Measurements from ENCODE around the gene ALK.

Gene ALK

GRCh38 chr2:29733965-29734364, 187.4 kb downstream of the ALK start:
- H3K4me3 ChIP-seq (ENCODE audit: low read depth, low read length) = no peak overlapping the region
- DNase-seq (ENCODE audit: low read depth) = no peak

DNA sequence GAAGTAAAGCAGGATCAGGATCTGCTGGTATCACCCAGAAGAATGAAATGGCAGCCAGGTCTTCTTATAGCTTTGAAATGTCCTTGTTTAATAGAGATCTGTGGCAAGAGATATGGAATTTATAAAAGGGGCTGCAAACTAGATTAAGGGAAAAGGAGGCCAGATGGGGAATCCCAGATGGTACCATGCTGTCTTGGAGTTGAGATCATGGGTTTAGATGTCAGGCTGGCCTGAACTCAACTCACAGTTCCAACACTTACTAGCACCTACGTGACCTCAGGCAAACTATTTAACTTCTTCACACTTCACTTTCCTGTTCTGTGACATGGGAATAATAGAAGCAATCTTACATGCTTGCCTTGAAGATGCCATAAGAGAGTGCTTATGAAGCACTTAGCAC, 188.2 kb downstream of the ALK start:
- H3K4me3 ChIP-seq (ENCODE audit: low read depth, low read length) = no peak overlapping the region
- no peak for DNase-seq (ENCODE audit: low read depth)

- no peak overlapping the region for H3K4me3 ChIP-seq (ENCODE audit: low read depth, low read length)
- DNase-seq (ENCODE audit: low read depth) = no peak
These were observed 189.4 kb downstream of the ALK start for GRCh38 chr2:29731948-29732347.

DNA sequence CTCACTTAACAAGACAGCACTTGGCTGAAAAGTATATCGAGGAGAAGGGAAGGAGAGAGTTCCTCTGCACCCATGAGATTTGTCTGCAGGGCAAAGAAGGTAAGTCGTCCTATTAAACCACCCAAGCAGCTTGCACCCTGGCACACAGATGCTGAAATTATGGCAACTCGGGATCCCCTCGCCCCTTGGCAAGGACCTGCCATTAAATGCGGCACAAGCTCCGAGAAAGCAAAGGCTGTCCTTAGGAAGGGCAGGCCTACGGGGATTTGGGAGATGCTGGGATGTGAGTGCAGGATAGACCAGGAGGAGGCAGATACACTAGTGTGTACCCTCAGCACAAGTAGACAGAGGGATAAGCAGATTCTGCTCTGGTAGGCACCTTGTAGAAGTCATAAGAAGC, 191.5 kb downstream of the ALK start:
- DNase-seq (ENCODE audit: low read depth) = no peak
- H3K4me3 ChIP-seq (ENCODE audit: low read depth, low read length) = no peak overlapping the region

- H3K4me3 ChIP-seq (ENCODE audit: low read depth, low read length) = no peak overlapping the region
- DNase-seq (ENCODE audit: low read depth) = no peak
These were observed 192.0 kb downstream of the ALK start for GRCh38 chr2:29729401-29729800.

DNA sequence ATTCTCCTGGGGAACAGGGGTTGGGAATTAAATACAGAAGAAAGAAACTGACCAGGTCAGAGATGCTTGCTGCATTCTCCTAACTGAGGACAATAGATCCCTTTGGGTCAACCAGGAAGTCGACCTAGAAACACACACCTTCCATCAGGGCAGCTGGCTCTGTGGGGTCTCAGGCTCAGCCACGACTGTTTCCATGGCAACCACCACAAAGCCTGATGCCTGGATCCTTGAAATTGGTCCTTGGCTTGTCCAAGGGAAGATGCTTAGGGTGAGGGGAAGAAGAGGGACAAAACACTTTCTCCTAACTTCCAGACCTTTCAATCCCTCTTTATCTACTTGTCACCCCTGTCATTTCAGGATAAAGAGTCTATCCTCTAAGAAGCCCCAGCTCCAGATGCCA, 194.4 kb downstream of the ALK start:
- DNase-seq (ENCODE audit: low read depth) = no peak
- no peak overlapping the region for H3K4me3 ChIP-seq (ENCODE audit: low read depth, low read length)

GRCh38 chr2:29725610-29726009, 195.8 kb downstream of the ALK start:
- DNase-seq (ENCODE audit: low read depth) = no peak
- H3K4me3 ChIP-seq (ENCODE audit: low read depth, low read length) = no peak overlapping the region

- DNase-seq (ENCODE audit: low read depth) = no peak
- no peak overlapping the region for H3K4me3 ChIP-seq (ENCODE audit: low read depth, low read length)
These were observed 197.1 kb downstream of the ALK start for GRCh38 chr2:29724282-29724681.

DNA sequence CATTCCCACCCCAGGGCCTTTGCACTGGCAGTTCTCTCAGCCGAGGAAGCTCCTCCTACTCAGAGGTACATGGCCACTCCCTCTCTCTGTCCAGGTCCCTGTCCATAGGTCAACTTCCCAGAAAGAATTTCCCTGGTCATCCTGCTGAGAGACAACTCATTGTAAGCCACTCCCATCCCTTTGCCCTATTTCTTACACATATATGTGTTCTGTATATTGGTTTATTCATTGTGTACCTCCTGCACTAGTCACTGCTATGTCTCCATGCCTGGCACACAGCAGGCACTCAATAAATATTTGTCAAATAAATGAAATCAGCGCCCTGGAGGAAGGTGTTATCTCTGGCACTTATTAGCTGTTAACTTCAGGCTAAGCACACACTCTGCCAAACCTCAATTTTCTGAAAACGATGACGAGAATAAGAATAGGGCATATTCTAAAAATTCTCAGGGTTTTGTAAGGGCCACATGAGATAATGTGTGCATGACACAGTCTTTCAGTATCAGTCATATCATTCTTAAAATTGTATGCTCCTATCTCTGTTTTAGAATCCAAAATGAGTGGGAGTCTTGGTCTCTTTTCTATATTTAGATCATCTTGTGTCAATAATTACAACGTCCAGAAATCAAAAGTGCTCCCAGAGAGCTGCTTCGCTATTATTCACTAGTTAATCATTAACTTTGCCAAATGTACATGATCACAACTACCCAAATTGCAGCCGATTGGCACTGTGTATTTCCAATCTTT, 198.0 kb downstream of the ALK start:
- no peak overlapping the region for H3K4me3 ChIP-seq (ENCODE audit: low read depth, low read length)
- DNase-seq (ENCODE audit: low read depth) = no peak

GRCh38 chr2:29719639-29720038, 201.7 kb downstream of the ALK start:
- H3K4me3 ChIP-seq (ENCODE audit: low read depth, low read length) = no peak overlapping the region
- DNase-seq (ENCODE audit: low read depth) = no peak

DNA sequence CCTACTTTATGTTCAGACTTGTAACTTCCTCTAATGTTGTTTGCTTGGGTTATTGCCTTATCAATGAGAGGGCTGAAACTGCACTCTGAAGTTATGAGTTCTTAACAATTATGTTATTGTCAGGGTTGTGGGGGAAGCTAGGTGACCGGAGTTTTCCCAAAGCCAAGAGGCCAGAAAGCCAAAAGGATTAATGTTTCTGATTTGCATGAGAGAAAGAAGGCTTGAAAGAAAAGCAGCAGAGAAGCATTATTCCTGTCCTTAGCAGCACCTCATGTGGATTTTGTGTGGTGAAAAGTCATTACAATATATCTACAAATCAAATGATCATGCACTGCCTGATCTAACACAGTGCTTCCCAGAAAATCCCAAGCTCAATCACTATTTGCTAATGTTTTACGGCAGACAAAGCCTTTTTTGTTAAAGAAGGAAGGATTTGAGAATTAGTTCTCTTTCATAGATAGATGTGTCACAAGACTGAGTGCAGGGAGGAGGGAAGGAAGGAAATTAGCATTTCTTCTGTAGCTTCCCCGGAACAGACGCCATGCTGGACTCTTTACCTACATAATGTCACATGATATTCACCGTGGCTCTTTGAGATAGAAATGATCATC, 203.2 kb downstream of the ALK start:
- no peak overlapping the region for H3K4me3 ChIP-seq (ENCODE audit: low read depth, low read length)
- no peak for DNase-seq (ENCODE audit: low read depth)

GRCh38 chr2:29715655-29716054, 205.7 kb downstream of the ALK start:
- DNase-seq (ENCODE audit: low read depth) = no peak
- no peak overlapping the region for H3K4me3 ChIP-seq (ENCODE audit: low read depth, low read length)

- no peak for DNase-seq (ENCODE audit: low read depth)
- H3K4me3 ChIP-seq (ENCODE audit: low read depth, low read length) = no peak overlapping the region
These were observed 207.1 kb downstream of the ALK start for GRCh38 chr2:29714333-29714732.

- H3K4me3 ChIP-seq (ENCODE audit: low read depth, low read length) = no peak overlapping the region
- DNase-seq (ENCODE audit: low read depth) = no peak
These were observed 215.1 kb downstream of the ALK start for GRCh38 chr2:29706171-29706720.

DNA sequence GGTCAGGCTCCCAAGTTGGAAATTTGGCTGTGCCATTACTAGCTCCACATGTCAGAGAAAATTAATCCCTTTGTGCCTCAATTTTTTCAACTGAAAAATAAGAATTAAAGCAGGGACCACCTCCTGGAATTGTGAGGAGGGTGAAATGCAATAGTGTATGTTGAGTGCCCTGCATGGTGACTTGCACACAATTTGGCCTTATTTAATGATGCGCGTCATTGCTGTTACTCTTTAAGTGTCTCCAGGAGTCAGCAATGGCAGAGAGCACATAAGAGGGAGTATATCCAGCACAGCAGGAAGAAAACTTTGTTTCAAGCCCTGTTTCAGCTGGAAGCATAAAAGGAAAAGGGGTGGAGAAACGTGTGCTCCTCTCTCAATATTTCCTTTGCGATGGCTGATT, 215.8 kb downstream of the ALK start:
- no peak for DNase-seq (ENCODE audit: low read depth)

DNA sequence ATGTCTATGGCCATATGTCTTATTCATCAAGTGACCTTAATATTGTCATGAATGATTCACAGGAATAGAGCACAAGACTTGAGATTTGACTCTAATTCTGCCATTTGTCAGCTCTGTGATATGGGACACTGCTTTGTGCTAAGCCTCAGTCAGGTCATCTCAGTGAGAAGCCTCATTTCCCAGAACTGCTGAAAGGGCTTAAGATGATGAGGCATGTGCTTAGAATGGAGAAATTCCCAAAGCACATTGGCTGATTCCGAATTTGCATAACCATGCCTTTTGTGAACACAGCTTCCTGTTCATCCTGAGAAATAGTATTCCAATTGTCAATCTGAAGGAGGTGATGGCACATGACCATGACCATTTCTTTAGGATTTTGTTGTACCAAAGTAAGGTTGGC, 218.1 kb downstream of the ALK start:
- no peak for DNase-seq (ENCODE audit: low read depth)
- no peak overlapping the region for H3K4me3 ChIP-seq (ENCODE audit: low read depth, low read length)

More for the DNA sequence above, 215.8 kb downstream of the ALK start:
- no peak overlapping the region for H3K4me3 ChIP-seq (ENCODE audit: low read depth, low read length)

GRCh38 chr2:29702276-29702675, 219.1 kb downstream of the ALK start:
- no peak overlapping the region for H3K4me3 ChIP-seq (ENCODE audit: low read depth, low read length)
- DNase-seq (ENCODE audit: low read depth) = no peak

DNA sequence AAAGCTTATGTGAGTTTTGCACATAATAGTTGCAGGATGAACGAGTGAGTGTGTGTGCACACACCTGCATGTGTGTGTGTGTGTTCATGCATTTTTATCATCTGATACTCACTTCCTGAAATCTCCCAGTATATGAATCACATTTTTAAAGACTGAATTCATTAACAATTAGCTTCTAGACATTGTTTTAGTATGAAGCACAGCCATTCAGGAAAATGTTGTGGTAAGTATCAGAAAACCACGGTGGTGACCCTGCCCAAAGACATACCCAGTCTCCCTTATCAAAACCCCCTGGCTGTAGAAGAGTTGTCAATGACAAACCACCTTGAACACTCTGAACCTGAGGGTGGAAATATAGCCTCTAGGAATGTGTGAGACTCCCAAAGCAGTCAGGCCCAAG, 220.8 kb downstream of the ALK start:
- no peak overlapping the region for H3K4me3 ChIP-seq (ENCODE audit: low read depth, low read length)
- DNase-seq (ENCODE audit: low read depth) = no peak

DNA sequence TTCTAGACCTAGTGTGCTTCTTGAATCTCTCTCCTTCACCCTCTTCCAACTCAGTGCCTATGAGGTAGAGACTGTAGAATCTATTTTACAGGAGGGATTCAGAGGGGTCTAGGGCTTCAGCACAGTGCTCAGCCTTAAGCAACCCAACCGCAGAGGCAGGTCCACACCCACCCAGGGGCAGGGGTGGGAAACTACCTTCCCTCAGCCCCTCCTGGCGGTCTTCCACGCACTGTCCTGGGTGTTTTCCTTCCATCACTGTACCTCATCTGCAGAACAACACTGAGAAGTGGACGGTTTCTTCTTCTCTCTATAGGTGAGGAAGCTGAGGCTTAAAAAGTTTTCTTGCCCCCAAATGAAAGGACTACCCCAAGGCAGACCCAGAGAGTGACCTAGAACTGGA, 222.3 kb downstream of the ALK start:
- DNase-seq (ENCODE audit: low read depth) = no peak
- H3K4me3 ChIP-seq (ENCODE audit: low read depth, low read length) = no peak overlapping the region

DNA sequence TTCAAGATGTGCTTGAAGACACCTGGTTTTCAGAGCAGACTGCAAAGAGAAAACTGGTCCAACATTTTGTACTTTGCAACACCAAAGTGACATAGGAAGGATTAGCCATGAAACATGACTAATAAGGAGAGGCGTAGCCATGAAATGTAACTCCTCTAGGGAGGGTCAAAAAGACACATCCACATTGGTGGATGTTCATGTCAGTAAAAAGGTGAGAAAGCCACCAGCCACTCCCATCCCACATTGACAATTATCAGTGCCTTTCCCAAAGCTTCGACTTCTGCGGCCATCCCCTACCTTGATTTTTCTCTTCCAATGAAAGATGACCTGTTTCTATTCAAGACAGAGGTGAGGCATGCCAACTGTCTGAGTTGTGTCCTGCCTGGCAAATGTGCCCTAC, 223.2 kb downstream of the ALK start:
- DNase-seq (ENCODE audit: low read depth) = no peak
- no peak overlapping the region for H3K4me3 ChIP-seq (ENCODE audit: low read depth, low read length)

GRCh38 chr2:29697715-29698114, 223.7 kb downstream of the ALK start:
- DNase-seq (ENCODE audit: low read depth) = no peak
- no peak overlapping the region for H3K4me3 ChIP-seq (ENCODE audit: low read depth, low read length)
